GM23248 (cell line): ENCODE data around the gene CERK.

Experiments
- EZH2 ChIP-seq: fragments of 200-600 bp; sonication (generic); IDR thresholded peaks from 2 replicates; pipeline ENCODE4 v1.6.1; 2018; ENCODE audit warnings: antibody characterized with exemption, mild to moderate bottlenecking; ENCODE audit not compliant: insufficient read depth, poor library complexity, severe bottlenecking
- EZH2phosphoT487 ChIP-seq: fragments of 200-600 bp; sonication (generic); IDR thresholded peaks from 2 replicates; pipeline ENCODE4 v1.6.1; 2018; ENCODE audit warnings: antibody characterized with exemption, moderate library complexity, mild to moderate bottlenecking, low read depth; ENCODE audit not compliant: insufficient read depth

DNA sequence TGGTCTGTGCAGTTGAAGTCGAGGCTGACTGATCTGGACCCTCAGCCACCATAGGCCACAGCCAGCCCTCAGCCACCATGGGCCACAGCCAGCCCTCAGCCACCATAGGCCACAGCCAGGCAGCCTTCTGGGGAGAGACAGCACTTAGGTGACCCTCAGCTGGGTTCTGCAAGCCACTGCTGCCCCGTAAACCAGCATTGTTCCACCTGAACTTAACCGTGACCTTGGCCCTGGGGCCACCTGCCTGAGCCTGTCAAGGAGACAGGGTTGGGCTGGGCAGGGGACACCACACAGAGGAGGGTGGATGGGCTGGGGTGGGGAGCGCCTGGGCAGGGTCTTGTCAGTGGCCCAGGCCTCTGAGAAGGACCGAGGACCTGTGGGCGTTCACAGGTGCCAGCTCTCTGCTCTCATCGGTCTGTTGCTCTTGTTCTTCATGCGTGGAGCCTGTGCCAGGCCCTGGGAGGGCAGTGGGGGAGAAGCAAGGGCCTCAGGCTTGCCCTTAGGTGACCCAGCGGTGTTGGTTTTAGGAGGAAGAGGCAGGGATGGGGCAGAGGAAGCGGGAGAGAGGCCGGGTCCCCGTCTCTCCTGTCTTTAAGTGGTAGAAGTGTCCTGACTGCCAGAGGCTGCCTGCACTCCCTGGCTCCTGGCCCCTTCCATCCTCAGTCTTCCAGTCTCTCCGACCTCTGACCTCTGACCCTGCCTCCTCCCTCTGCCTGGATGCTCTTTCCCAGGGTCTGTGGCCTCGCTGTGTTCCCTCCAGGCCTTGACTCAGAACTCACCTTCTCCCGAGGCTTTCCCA is 81.0 kb downstream of the CERK start:
- TF ChIP-seq EZH2: no peak
- no peak for TF ChIP-seq EZH2phosphoT487
